HG03565 (cell line): ENCODE results near the gene PPP1R8.
A peak's percentile ranks its signal among the peaks of the same experiment; 100 is the strongest.
"Not testable (repeated sequence)": the region's sequence is repeated elsewhere in the genome, so short reads cannot be mapped to it uniquely, and the experiment has no call there.

Source experiments
- ATAC-seq: cut with Tn5 transposase; IDR thresholded peaks from one replicate; pipeline ENCODE4 v1.9.1; 2021; ENCODE audit warnings: mild to moderate bottlenecking, moderate library complexity; ENCODE audit not compliant: unreplicated experiment

The PPP1R8 gene

DNA sequence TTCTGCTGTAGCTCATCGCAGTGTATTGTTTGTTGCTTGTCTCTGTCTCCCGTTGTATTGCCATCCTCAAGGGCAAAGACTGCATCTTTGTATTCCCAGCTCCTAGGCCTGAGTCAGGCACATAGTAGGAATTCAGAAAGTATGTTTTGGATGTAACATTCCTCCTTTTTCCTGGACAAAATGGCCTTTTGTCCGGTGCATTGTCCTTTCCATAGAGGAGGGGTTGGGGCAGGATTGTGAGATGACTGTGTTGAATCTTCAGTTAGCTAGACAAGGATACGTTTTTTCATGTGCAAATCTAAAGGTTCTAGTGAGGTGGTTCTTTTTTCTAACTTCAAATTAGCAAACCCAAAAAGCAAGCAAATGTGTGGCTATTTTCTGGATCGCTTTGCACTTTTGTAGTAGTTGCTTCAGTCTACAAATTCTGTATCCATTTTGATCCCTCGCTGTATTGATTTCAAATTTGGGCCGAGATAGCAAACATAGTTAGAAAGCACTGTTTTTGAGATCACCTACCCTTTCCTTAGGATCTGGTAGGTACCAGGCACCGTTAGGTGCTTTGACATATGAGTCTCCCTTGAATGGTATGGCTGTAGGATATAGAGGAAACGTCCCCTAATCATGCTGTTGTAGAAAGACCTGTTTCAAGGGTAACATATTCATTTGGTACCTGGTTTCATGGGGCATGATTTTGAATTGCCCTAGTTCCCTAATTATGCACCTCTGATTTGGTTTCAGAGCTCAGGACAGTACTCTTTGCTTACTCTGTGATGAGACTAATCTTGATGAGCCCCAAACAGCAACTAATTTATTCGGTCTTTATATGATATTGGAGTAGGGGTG, 1.2 kb downstream of the PPP1R8 start:
- no peak for ATAC-seq

DNA sequence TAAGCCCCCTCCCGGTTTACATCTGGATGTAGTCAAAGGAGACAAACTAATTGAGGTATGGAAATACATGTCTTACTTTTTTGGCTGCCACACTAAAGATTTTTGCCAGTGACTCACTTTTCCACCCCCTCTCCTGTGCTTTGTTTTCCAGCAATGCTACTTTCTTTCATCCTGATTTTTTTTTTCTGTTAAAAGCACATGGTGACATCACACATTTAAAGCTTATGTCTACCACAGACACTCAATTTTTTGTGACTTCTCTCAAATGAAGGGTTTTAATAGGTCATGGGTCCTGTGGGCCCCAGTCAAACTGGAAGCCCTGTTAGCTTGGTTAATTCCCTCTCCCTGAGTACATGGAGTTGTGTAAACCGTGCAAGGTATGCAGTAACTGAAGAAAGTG, 2.2 kb downstream of the PPP1R8 start:
- no peak for ATAC-seq

DNA sequence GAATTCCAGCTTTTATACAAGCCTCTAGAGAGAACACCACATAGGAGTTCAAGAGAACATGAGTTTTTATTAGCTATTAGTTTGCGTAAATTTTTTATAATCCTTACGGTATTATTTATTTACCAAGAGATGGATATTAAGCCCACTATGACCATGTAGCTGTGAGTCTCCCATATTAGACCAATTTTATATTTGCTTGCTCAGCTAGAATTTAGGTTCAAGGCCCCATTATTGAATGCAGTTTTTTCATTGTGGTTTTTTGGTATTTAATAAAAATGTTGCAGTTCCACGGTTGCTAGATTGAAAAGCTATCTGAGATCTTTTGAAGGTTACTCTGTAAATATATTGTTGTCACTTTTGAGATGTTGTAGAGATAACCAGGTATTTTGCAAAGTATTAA, 2.9 kb downstream of the PPP1R8 start:
- ATAC-seq = no peak

DNA sequence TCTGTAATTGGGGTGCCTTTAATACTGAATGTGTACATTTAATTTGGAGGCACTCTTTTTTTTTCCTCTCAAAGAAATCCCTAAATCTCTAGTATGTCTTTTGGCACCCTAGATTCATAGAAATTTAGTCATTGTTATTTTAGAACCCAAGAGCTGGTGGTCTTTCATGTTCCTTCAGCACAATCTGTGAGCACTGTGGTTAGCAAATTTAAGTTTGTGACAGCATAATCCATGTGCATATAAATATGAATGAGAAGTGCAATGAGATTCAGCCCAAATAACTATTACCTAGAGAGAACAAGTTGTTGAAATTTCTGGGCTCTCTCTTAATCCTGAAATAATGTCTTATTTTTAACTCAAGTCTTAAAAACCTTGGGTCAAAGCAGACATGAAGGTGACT, 4.5 kb downstream of the PPP1R8 start:
- ATAC-seq = no peak

DNA sequence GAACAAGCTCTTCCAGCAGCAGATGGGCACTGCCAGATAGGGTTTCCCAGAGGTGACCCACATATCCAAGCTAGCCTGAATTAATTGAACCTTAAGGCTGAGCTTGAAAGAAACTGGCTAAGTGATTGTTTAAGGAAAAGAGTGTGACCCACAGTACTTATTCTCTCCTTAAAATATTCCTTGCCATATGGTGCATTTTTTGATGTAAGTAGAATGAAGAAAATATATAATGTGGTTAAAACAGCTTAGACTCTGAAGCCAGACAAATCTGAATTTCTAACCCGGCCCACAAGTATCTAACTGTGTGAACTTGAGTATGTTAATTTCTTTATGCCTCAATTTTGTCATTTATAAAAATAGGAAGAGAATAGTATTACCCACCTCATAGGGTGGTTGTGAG, 4.9 kb downstream of the PPP1R8 start:
- no peak for ATAC-seq

DNA sequence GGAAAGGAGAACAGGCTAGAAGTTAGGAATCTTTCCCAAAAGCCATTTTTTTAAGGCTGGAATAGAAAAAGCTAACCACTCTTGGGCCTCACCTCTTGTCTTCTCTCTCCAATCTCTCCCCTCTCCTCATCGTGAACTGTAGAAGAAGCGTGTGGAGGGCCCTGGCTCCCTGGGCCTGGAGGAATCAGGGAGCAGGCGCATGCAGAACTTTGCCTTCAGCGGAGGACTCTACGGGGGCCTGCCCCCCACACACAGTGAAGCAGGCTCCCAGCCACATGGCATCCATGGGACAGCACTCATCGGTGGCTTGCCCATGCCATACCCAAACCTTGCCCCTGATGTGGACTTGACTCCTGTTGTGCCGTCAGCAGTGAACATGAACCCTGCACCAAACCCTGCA, 19.4 kb downstream of the PPP1R8 start:
- no peak for ATAC-seq

DNA sequence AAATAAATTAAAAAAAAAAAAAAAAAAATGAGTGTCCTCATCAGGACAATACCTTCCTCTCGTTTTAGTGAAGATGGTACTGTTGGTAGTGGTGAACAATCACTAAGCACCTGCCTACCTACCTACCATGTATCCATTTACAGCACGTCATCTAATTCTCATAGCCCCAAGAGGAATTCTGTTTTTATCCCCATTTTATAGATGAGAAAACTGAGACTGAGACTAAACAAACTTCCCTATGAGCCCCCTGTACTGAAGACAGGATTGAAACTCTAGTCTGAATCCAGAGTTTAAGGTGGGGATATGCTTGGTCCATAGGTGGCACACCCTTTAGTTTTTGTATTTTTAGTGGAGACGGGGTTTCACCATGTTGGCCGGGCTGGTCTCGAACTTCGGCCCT, 24.5 kb downstream of the PPP1R8 start:
- ATAC-seq = no peak

DNA sequence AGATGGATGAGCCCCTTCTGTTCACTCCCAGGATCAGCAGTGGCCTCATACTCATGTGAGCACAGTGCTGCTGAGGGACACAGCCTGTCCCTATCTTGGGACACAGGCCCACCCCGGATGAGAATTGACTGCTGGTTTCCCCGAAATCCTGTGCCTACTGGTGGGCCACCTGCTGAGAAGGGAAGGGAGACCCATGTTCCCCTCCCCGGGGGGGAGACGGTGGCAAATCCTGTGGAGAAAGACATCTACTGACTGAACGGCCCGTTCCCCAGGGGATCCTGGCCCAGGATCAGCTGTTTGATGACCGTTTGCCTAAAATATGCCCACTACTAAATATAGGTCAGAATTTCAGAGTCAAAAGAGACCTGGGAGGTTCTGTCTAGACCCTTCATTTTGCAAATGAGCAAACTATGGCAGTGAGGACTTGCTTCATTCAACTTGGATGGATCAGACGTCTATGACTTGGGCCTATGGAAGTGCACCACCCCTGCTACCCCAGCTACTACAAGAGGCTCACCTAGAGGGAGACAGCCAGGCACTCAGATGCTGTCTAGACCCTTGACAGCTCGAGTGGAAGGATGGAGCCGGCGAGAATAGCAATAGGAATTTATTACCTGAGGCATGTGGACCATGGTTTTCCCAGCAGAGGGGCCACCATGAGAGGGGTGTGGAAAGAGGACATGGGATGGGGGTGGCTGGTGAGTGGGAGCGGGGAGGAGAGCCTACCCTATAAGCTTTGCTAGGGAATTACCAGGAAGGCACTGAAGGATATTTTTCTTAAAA, 26.2 kb downstream of the PPP1R8 start:
- no peak for ATAC-seq

DNA sequence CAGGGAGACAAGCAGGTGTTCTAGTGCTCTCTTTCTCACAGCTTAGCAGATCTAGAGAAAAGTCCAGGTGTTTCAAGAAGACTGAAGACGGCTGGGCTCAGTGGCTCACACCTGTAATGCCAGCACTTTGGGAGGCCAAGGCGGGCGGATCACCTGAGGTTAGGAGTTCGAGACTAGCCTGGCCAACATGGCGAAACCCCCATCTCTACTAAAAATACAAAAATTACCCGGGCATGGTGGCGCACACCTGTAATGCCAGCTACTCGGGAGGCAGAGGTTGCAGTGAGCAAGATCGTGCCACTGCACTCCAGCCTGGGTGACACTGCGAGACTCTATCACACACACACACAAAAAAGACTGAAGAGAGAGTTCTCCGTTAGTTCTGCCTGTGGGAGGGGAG, 27.0 kb downstream of the PPP1R8 start:
- not testable (repeated sequence) for ATAC-seq

DNA sequence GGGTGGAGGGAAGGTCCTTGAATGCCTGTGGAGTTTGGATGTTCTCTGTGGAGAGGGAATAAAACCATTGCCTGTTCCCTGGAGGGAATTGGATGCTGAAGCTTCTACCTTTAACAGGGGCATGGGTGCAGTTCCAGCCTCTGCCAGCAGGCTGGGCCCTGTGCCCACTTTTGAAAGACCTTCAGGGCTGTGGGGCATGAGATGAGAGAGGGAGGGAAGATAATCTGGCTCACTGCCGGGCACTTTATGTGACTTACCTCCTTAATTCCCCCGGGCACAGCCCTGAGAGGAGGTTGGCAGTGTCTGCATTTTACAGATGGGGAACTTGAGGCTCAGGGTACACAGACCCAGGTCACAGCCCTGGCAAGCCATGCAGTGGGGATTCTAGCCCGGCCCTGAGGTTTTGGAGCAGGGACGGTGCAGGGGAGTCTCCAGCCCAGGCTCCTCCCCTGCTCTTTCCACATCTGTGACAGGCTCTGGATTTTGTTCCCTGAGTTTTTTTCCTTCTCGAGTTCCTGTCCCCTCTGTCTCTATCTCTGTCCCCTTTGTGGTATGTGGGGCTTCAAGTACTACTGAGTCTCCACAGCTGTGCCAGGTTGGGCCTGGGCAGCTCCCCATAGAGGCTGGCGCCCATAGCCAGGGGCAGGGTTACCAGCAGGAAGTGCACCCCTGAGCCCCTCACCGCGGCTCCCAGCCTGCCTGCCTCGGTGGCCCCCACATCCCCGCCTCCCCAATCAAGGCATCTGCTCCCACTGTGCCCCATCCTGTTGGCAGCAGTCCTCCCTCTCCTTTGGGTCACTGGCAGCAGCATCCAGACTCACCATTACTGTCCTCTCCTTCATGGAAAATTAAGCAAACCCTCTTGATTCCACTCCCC, 27.7 kb downstream of the PPP1R8 start:
- ATAC-seq = peak; percentile 49

DNA sequence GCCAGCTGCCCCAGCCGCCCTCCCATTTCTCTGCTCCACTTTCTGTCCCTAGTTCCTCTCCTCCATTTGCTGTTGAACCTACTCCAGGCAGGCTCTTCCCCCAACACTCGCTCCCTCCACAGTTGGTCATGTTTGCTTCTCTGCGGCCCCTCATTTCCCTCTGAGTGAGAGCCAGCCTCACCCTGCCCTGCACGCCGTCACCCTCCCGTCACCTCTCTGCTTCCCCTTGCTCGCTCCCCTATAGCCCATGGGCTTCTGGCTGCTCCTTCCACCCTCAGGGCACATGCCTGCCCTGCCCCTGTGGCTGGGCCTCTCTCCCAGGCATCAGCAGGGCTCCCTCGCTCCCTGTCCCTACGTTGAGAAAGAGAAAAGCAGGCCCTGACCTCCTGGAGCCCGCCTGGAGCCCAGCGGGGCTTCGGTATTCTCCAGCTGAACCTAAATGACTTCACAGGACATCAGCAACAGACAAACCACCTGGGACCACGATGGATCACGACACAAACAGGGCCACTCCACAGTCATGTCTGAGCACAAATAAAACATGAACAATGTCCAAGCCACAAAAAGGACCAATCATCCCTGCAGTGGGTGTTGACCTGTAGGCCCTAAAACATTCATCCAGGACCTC, 28.5 kb downstream of the PPP1R8 start:
- no peak for ATAC-seq

DNA sequence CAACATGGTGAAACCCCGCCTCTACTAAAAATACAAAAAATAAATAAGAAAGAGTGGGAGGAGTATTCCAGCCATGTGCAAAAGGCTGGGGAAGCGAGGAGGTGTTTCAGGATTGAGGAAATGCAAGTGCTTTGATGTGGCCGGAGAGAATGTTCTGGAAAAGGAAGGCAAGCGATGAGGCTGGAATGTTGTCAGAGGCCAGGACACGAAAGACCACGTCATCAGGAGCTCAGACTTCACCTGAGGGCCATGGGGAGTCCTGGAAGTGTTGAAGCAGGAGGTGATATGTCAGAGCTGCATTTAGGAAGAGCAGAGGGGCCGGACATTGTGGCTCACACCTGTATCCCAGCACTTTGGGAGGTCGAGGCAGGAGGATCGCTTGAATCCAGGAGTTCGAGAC, 30.9 kb downstream of the PPP1R8 start:
- ATAC-seq = no peak

DNA sequence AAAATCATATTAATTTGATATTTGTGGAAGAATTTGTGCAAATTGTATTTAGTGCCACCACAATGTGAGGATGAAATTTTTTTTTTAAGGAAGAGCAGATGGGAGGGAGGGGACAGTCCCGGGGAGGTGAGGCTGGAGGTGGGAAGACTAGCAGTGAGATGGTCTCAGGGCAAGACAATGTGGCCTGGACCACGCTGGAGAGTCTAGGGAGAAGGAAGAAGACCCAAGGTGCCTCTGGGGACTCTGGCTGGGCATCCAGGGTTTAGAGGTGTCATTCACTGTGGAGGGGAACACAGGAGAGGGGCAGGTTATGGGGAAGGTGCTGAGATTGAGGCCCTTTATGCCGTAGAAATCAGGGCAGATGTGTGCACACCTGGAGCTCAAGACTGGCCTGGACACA, 31.4 kb downstream of the PPP1R8 start:
- ATAC-seq = no peak

DNA sequence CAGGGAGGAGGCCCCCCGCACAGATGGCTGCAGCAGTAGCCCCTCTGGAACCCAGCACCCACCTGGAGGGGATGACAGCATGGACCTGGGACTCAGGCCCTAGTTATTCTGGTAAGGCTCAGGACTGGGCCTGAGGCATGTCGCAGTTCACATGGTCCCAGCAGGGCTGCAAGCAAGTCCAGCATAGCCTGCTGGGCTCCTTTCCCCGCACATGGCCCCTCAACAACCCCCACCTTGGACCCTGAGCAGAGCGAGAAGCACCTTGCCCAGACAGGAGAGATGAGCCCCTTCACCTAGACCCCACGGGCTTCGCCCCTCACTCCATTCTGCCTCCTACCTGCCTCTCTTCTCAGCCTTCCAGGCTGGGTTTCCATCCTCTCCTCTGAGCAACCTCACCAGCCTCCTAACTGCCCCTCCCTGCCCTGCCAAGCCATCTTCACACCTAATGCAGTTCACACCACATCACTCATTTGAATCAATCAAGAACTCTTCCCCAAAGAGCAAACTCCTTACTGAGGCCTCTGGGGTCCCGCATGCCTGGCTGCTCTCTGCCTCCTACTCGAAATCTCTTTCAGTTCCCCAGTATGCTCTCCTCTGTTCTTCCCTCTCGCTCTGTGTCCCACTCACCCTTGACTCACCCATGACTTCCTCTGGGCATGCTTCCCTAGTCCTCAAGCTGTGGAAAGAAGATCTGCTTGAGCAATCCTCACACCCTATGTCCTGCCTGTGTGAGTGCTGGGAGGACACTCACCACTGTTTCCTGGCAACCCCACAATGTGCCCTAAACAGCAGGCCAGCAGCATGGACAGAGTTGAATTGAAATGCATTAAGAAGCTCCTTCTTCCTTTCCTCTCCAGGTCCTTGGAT, 32.3 kb downstream of the PPP1R8 start:
- no peak for ATAC-seq

DNA sequence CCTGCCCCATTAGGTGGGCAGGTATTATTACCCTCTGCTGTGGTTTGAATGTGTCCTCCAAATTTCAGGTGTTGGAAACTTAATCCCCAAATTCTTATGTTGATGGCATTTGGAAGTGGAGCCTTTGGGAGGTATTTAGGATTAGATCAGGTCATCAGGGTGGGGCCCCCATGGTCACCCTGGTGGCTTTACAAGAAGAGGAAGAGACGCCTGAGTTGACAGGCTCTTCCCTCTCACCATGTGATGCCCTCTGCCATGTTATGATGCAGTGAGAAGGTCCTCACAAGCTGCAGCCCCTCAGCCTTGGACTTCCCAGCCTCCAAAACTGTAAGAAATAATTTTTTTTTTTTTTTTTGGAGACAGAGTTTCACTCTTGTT, 32.9 kb downstream of the PPP1R8 start:
- no peak for ATAC-seq

DNA sequence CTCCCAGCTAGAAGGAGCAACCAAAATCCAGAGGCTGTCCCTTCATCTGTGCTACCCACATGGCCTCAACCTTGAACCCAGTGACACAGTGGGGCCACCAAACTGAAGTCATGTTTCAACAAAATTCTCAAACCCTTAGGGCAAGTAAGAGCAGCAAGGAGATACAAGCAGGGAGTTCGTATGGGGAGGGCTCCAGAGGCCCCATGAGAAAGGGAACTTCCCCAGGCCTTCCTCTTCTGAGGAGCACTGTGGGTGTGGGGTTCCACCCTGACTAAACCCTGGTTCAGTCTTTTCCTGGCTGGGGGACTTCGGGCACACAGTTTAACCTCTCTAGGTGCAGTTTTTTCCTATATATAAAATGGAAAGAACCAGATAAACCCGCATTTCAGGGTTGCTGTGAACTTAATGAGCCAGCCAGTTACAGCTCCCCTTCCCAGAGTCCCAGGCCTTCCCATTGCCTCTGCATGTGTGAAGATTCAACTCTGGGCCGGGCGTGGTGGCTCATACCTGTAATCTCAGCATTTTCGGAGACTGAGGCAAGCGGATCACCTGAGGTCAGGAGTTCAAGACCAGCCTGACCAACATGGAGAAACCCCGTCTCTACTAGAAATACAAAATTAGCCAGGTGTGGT, 33.8 kb downstream of the PPP1R8 start:
- ATAC-seq = no peak

DNA sequence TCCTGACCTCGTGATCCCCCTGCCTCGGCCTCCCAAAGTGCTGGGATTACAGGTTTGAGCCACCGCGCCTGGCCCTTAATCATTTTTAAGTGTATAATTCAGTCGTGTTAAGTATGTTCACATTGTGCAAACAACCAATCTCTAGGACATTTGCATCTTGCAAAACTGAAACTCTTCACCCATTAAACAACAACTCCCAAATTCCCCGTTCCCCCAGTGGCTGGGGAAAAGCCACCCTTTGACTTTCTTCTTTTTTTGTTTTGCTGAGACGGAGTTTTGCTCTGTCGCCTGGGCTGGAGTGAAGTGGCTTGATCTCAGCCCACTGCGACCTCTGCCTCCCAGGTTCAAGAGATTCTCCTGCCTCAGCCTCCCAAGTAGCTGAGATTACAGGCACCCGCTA, 35.2 kb downstream of the PPP1R8 start:
- ATAC-seq = no peak

DNA sequence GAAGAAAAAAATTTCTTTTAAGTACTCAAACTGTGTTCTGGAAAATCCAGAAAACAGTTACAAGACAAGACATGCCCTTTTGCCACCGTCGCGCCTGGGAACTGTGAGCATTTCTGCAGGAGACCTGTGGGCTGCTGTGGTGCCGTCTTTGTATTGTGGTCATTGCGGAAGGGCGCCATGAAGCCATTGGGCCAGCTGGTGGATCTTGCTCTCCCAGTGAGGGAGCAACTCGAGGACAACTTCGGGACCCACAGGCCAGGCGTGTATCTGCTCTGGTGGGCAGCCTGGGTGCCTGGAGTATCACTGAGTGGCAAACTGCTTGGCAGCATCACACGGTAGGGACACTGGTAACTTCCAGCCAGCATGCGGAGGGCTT, 38.0 kb downstream of the PPP1R8 start:
- no peak for ATAC-seq

DNA sequence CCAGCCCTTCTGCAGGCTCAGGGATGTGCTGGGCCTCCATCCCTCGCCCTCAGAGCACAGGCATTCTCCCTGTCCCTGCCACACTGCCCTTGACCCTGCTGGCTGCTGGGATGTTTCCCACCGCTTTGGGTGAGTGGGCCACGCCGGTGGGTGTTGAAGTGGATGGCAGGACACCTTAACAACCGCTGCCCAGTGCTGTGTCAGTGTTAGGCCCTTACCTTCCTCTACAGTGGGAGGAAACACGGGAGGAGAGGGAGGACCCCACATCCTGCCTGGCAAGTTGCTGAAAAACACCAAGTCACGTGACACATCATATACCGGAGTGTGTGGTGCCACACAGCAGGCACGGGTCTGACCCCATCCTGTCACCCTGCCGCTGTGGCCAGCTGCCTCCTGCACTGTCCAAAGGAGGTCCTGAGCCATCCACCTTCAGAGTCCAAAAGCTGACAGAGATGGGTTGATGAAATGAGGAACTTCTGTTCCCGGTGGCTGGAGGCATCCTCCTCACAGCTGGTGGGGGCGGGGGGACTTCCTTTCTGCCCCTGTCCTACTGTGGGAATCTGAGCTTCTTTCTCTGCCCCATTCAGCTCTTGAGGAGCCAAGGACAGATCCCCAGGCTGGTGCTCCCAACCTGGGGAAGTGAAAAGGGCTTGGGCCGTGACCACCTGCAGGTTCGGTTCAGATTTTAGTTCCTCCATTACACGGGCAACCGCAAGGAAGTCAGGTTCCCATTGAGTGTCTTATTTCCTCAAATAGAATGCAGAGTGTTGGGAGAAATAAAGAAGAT, 38.5 kb downstream of the PPP1R8 start:
- ATAC-seq = no peak
